Activated CD4-positive, alpha-beta T cell treated with anti-CD3 and anti-CD28 coated beads, Interleukin-2, amount 10 ng/mL, durations not matched to agents 24 days and 14 days (primary cell): ENCODE measurements around the gene TRAM2. TPM values are rescaled to one million over a fixed set of nuclear protein-coding genes. Genes with fewer than 3 reads are reported as not detected.

Experiments
- DNase-seq: peaks from one replicate; pipeline ENCODE4 v3.0.0; 2022
- H3K27ac Mint-ChIP-seq: one replicate; pipeline ENCODE4 v1.8.0; 2022; ENCODE audit warnings: mild to moderate bottlenecking, mixed read lengths
- H3K27me3 Mint-ChIP-seq: one replicate; pipeline ENCODE4 v1.8.0; 2022; ENCODE audit warnings: mixed read lengths
- H3K36me3 Mint-ChIP-seq: one replicate; pipeline ENCODE4 v1.8.0; 2022; ENCODE audit warnings: low read depth, mild to moderate bottlenecking, mixed read lengths
- H3K4me1 Mint-ChIP-seq: one replicate; pipeline ENCODE4 v1.8.0; 2021; ENCODE audit warnings: mixed read lengths
- H3K4me3 Mint-ChIP-seq: one replicate; pipeline ENCODE4 v1.8.0; 2022; ENCODE audit warnings: mild to moderate bottlenecking, moderate library complexity, mixed read lengths
- H3K9me3 Mint-ChIP-seq: one replicate; pipeline ENCODE4 v1.8.0; 2021; ENCODE audit warnings: mixed read lengths
- intact Hi-C: fragments of 100-400 bp; cut with micrococcal nuclease; formaldehyde crosslinking; loops from one replicate; pipeline ENCODE4 v1.15.1; 2023
- total RNA-seq: library from RNA; stranded (reverse); gene quantifications from 2 replicates; pipeline ENCODE4 v1.2.3, GENCODE V29; 2022

Gene TRAM2
- total RNA-seq, 1 donor from 2014 or later = 2.6 TPM

DNA sequence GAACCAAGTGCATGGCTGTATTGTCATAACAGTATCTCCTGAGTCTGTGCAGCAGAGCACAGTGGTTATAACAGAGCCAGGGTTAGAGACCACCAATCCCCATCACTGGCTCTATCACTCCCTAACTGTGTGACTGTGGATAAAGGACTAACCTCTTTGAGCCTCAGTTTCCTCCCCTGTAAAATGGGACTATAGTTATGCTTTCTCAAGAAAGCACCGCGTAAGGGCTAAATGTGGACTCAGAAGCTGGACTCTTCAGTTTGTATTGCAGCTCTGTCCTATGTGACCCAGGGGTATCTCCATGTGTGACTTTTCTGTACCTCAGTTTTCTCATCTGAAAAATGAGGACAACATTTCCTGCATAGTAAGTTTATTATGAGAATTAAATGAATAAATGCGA is 59.9 kb downstream of the TRAM2 start:
- peaks cover 37% of the 10 kb centered on the region for H3K4me1 Mint-ChIP-seq
- no peak overlapping the region for H3K4me3 Mint-ChIP-seq
- DNase-seq = no peak
- intact Hi-C loops = loop anchor here (2.0 to 5.0 kb wide), 2 partner anchors 20 to 60 kb away; partner anchors contain the start of gene TRAM2
- peaks cover 10% of the 10 kb centered on the region for H3K36me3 Mint-ChIP-seq
- H3K27me3 Mint-ChIP-seq = no peaks in the 10 kb centered on the region
- no peak overlapping the region for H3K27ac Mint-ChIP-seq
- H3K9me3 Mint-ChIP-seq = no peaks in the 10 kb centered on the region

DNA sequence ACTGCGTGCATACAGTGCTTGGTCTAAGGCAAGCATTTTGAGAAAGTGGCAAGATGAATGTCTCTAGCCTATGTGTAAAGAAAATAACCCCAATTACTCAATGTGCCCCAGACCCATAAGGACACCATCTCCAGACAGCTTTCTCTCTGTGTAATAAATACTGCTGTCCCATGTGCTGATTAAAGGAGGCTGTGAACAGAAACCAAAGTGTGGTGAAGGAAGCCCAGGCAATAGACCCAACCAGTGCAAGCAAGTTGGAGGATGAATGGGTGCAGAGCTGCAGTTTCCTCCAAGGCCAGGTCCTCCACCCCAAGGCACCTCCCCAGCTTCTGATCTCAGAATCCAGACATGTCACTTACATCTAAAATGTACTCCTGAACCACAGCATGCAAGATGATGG is 60.6 kb downstream of the TRAM2 start:
- no peak for DNase-seq
- Mint-ChIP-seq H3K4me3 (no peak overlapping the region), H3K9me3 (no peaks in the 10 kb centered on the region), H3K27ac (no peak overlapping the region), H3K4me1 (peaks cover 37% of the 10 kb centered on the region), H3K27me3 (no peaks in the 10 kb centered on the region), H3K36me3 (peaks cover 10% of the 10 kb centered on the region)
- intact Hi-C loops = loop anchor here (2.0 to 5.0 kb wide), 2 partner anchors 21 to 61 kb away; partner anchors contain the start of gene TRAM2

DNA sequence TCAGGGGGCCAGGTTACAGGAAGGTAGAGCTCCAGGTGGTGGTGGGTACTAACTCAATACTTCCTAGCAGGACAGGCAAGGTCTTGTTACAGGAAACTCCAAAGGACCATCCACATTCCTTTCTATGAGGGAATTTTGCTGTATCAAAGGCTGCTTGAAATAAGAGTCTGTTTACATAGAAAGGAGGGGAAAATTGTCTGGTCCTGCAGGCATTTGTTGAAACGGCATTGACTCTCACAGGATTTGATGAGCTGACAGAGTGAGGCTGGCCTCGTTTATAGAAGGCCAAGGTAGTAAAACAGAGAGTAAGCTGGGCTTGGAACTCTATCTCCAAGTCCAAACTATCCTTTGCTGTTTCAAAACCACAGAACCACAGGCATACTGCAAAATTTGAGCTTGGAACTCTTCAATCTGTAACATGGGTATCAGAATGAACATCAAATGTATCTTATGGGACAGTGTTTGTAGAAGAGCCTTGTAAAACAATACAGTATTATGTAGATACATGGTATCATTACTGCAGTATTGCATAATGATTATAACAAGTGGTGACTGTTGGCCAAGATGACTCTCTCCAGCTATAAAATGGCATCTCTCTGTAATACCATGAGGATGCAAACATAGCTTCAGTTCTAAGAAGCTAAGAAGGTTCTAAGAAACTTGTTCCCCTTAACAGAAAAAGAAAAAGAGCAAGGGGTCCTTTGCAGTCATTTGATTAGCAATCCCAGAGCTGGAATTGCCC is 61.5 kb downstream of the TRAM2 start:
- Mint-ChIP-seq H3K27ac (no peak overlapping the region), H3K27me3 (no peaks in the 10 kb centered on the region), H3K36me3 (peaks cover 10% of the 10 kb centered on the region)

DNA sequence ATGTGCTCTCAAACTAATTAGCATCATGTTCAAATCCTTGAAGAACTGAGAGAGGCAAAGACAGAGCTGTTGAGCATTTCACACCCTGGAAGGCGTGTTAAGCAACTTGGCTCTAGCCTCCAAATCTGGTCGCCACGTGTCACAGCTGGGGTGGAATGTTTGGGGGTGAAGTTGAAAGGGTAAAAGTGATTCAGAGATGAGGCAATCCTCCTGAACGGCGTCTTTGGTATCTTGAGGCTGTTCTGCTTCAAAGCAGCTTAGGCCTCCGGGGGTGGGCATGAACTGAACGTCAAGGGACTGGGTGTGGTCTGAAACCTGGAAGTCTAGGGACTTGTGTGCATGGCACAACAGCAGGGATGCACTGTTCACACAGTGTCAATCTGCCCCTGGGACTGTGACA is 62.3 kb downstream of the TRAM2 start:
- H3K4me1 Mint-ChIP-seq = peaks cover 37% of the 10 kb centered on the region
- H3K27ac Mint-ChIP-seq = no peak overlapping the region
- peaks cover 10% of the 10 kb centered on the region for H3K36me3 Mint-ChIP-seq
- intact Hi-C loops = no loop called here
- no peak for DNase-seq
- H3K27me3 Mint-ChIP-seq = no peaks in the 10 kb centered on the region
- H3K9me3 Mint-ChIP-seq = no peaks in the 10 kb centered on the region
- no peak overlapping the region for H3K4me3 Mint-ChIP-seq

More for the DNA sequence above, 61.5 kb downstream of the TRAM2 start:
- peaks cover 37% of the 10 kb centered on the region for H3K4me1 Mint-ChIP-seq
- intact Hi-C loops = loop anchor here (5.0 kb wide), 1 partner anchor 62 kb away; the partner anchor contains the start of gene TRAM2
- no peak for DNase-seq
- no peaks in the 10 kb centered on the region for H3K9me3 Mint-ChIP-seq
- H3K4me3 Mint-ChIP-seq = no peak overlapping the region

DNA sequence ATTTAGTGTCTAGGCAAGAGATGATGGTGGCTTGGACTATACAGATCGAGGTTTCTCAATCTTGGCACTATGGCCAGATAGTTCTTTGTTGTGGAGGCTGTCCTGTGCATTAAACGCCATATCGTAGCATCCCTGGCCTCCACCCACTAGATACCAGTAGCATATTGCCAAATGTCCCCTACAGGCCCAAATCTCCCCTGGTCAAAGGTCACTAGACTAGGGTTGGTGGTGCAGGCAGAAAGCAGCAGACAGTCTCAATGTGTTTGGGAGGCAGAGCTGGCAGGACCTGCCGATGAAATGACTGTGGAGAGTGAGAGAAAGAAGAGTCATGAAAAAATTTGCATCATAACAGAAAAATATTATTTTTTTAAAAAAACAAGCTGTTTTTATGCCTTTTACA is 63.0 kb downstream of the TRAM2 start:
- DNase-seq = no peak
- Mint-ChIP-seq H3K36me3 (peaks cover 10% of the 10 kb centered on the region), H3K9me3 (no peaks in the 10 kb centered on the region), H3K4me1 (peaks cover 37% of the 10 kb centered on the region), H3K27me3 (no peaks in the 10 kb centered on the region), H3K4me3 (no peak overlapping the region), H3K27ac (no peak overlapping the region)
- intact Hi-C loops = no loop called here

DNA sequence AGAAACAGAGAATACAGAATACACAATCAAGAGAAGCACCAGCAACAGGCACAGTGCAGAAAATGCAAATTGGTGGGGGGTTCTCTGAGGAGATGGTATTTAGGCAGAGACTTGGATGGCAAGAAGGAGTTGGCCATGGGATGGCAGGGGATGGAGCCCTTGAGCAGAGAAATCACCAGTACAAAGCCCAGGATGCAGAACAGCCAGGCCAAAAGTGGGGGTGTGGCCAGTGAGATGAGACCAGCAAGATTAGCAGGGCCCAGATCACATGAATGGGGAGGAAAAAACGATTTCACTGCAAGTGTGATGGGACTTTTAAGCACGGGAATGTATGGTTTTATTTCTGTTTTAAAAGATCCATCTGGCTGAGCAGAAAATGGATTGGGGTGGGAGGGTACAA is 63.4 kb downstream of the TRAM2 start:
- peaks cover 12% of the 10 kb centered on the region for H3K36me3 Mint-ChIP-seq
- no peak overlapping the region for H3K4me3 Mint-ChIP-seq
- no peak overlapping the region for H3K27ac Mint-ChIP-seq
- no peak for DNase-seq
- no peaks in the 10 kb centered on the region for H3K9me3 Mint-ChIP-seq
- intact Hi-C loops = no loop called here
- H3K4me1 Mint-ChIP-seq = peaks cover 37% of the 10 kb centered on the region
- H3K27me3 Mint-ChIP-seq = no peaks in the 10 kb centered on the region

DNA sequence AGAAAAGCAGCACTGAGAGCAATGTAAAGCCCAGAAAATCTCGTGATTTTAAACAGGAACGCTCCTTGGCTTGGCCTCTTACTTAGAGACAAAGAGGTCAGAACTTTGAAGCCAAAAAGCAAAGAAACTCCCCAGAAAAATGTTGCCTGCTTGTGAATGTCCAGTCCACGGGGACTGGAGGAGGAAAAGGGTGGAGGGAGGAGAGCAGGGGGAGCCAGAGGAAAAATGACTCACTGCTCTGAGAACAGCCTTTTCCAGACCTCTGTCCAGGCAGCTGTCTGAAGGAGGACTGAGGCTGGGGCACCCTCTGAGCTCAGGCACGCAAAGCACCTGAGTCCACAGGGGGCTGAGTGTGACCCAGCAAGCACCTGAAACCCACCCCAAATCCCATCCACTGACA is 64.7 kb downstream of the TRAM2 start:
- Mint-ChIP-seq H3K27me3 (no peaks in the 10 kb centered on the region), H3K36me3 (peaks cover 12% of the 10 kb centered on the region), H3K4me1 (peaks cover 28% of the 10 kb centered on the region), H3K4me3 (no peak overlapping the region), H3K27ac (no peak overlapping the region), H3K9me3 (no peaks in the 10 kb centered on the region)
- no peak for DNase-seq
- intact Hi-C loops = no loop called here

GRCh38 chr6:52511572-52512151 is 65.2 kb downstream of the TRAM2 start:
- Mint-ChIP-seq H3K27me3 (no peaks in the 10 kb centered on the region), H3K4me1 (peaks cover 28% of the 10 kb centered on the region), H3K9me3 (no peaks in the 10 kb centered on the region), H3K36me3 (peaks cover 12% of the 10 kb centered on the region), H3K4me3 (no peak overlapping the region), H3K27ac (no peak overlapping the region)
- intact Hi-C loops = no loop called here
- DNase-seq = no peak

GRCh38 chr6:52511163-52511562 is 65.7 kb downstream of the TRAM2 start:
- Mint-ChIP-seq H3K27me3 (no peaks in the 10 kb centered on the region), H3K9me3 (no peaks in the 10 kb centered on the region), H3K4me3 (no peak overlapping the region), H3K36me3 (peaks cover 12% of the 10 kb centered on the region), H3K27ac (no peak overlapping the region), H3K4me1 (peaks cover 24% of the 10 kb centered on the region)
- intact Hi-C loops = no loop called here
- no peak for DNase-seq

GRCh38 chr6:52510213-52510562 is 66.7 kb downstream of the TRAM2 start:
- Mint-ChIP-seq H3K9me3 (no peaks in the 10 kb centered on the region), H3K27me3 (no peaks in the 10 kb centered on the region), H3K27ac (no peak overlapping the region), H3K4me1 (peaks cover 16% of the 10 kb centered on the region), H3K4me3 (no peak overlapping the region), H3K36me3 (peaks cover 11% of the 10 kb centered on the region)
- intact Hi-C loops = no loop called here
- no peak for DNase-seq

DNA sequence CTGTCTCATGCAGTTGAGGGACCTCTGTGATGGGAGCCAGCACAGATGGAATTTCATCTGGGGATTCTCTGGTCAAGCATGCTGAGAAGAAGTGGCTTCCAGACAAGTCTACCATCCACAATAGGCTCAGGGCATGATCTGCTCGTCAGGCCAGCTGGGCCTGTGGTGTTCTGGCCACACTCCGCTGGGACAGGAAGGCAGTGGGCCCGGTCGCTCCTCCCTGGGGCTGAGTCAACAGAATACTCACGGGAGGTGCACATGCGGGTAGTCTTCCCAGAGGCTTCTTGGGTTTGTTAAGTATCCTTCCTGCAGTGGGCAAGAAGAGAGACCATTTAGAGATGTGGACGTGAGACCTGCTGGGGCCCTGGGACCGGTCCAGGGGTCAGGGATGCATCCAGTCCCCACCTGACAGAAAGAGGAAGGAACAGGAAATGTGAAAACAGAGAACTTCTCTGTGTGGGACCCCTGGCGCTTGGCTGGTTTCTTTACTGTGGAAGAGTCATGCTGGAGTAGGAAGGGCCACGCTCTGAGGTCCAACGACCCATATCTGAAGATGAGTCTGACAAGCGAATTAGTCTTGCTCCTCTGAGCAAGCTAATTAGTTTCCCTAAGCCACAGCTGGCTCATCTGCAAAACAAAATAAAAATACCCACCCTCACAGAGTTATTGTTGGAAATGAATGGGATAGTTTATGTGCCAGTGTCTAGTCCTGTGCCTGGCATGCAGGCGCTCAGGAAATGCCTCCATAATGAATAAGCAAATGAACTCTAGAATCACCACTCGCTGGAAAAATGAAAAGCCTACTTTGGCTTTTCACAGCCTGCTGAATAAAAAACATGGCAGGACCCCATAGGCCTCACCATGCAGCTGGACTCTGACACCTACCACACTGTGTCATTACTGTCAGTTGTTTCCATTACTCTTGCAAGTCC is 67.3 kb downstream of the TRAM2 start:
- Mint-ChIP-seq H3K4me1 (peaks cover 10% of the 10 kb centered on the region), H3K27ac (no peak overlapping the region), H3K4me3 (no peak overlapping the region), H3K36me3 (peaks cover 7% of the 10 kb centered on the region), H3K27me3 (no peaks in the 10 kb centered on the region), H3K9me3 (no peaks in the 10 kb centered on the region)
- intact Hi-C loops = no loop called here
- no peak for DNase-seq

DNA sequence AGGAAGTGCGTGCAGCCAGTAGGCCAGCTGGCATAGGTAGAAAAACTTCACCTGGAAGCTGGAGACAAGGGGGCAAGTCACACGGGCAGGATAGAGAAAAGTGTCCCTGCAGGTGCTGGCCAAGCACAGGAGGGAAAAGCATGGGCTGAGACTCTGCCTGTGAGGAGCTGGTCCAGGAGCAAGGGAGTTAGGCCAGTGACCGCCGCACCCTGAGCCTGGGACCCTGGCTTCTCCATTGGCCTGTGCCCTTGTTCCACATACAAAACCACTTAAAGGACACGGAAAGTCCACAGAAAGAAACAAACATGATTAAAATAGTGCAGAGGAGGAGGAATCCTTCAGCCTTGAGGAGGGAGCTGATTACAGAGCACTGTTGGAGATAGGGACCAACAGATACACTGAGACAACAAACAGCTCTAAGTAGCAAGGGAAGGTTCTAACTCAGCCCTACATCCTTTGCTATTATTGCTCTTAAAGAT is 68.6 kb downstream of the TRAM2 start:
- Mint-ChIP-seq H3K4me3 (no peak overlapping the region), H3K36me3 (peaks cover 4% of the 10 kb centered on the region), H3K27ac (no peak overlapping the region), H3K9me3 (no peaks in the 10 kb centered on the region), H3K4me1 (peaks cover 3% of the 10 kb centered on the region), H3K27me3 (no peaks in the 10 kb centered on the region)
- no peak for DNase-seq
- intact Hi-C loops = no loop called here

DNA sequence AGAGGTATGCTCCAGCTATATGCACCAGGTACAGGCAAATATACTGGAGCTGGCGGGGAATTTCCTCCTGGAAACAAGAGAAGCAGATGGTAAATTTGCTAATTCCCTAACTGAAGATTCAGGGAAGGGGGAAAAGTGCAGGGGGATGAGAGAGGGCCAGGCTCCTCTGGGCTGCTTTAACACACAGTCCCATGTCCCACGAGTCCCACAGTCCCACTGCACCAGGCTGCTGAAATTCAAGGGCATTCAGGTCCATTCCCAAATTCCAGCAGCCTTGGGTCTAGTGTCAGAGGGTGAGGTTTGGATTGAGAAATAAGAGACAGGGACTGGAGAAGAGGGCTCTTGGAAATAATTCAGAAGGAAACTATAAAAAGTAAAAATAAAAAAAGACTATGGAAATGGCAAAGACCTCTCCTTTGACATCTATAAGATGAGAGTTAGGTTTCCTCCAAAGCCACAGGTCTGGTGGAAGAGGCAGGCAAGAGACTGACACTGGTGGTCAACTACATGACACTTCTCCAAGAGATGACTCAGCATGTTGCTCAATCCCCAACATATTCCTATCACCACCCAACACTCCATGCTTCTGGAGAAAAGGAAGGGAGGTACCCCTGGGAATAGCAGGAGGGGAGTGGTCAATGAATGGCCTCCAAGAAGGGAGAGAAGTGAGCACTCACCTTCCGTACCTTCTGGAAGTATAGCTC is 69.2 kb downstream of the TRAM2 start:
- H3K27me3 Mint-ChIP-seq = no peaks in the 10 kb centered on the region
- intact Hi-C loops = no loop called here
- DNase-seq = no peak
- H3K4me1 Mint-ChIP-seq = peaks cover 2% of the 10 kb centered on the region
- no peak overlapping the region for H3K27ac Mint-ChIP-seq
- H3K9me3 Mint-ChIP-seq = no peaks in the 10 kb centered on the region
- peaks cover 3% of the 10 kb centered on the region for H3K36me3 Mint-ChIP-seq
- no peak overlapping the region for H3K4me3 Mint-ChIP-seq
